Upper lobe of left lung (tissue), 6 donors: Measurements from ENCODE around the gene KRTAP10-5. TPM values are rescaled to one million over a fixed set of nuclear protein-coding genes. Genes with fewer than 3 reads are reported as not detected.
A peak's percentile ranks its signal among the peaks of the same experiment; 100 is the strongest.
"Not testable (repeated sequence)": the region's sequence is repeated elsewhere in the genome, so short reads cannot be mapped to it uniquely, and the experiment has no call there.

Experiments used
- ATAC-seq, 2 donors: fragments of 200-7000 bp; cut with Tn5 transposase; one replicate each; pipeline ENCODE4 v1.9.1; 2022; ENCODE audit warnings: mild to moderate bottlenecking in 2 of 2, moderate library complexity in 2 of 2; ENCODE audit not compliant: low FRiP score in 2 of 2
- DNase-seq, 2 donors: peaks; one replicate each; pipeline ENCODE4 v3.0.0-alpha.2; 2019 to 2020
- H3K27ac ChIP-seq, 4 donors: fragments of 200-600 bp; sonication (generic); one replicate each; pipeline ENCODE4 v1.5.1; 2016 to 2019
- H3K27me3 ChIP-seq, 4 donors: fragments of 200-600 bp; sonication (generic); one replicate each; pipeline ENCODE4 v1.5.1; 2017 to 2019
- H3K36me3 ChIP-seq, 4 donors: fragments of 200-600 bp; sonication (generic); one replicate each; pipeline ENCODE4 v1.5.1; 2016 to 2019
- H3K4me1 ChIP-seq, 4 donors: fragments of 200-600 bp; sonication (generic); one replicate each; pipeline ENCODE4 v1.5.1; 2018 to 2019
- H3K4me3 ChIP-seq, 4 donors: fragments of 200-600 bp; sonication (generic); one replicate each; pipeline ENCODE4 v1.5.1; 2017 to 2019; ENCODE audit warnings: mild to moderate bottlenecking in 2 of 4, moderate library complexity in 1 of 4
- H3K9me3 ChIP-seq, 4 donors: fragments of 200-600 bp; sonication (generic); one replicate each; pipeline ENCODE4 v1.5.1; 2018 to 2019
- EP300 ChIP-seq, 4 donors: sonication (generic); formaldehyde crosslinking; IDR thresholded peaks; one replicate each; pipeline ENCODE4 v1.5.1; 2017; ENCODE audit warnings: antibody characterized with exemption in 4 of 4, control low read depth in 2 of 4
- POLR2A ChIP-seq, 4 donors: fragments of 450-650 bp; IDR thresholded peaks; one replicate each; pipeline ENCODE4 v1.5.1; 2016 to 2017; ENCODE audit warnings: antibody characterized with exemption in 4 of 4, mild to moderate bottlenecking in 2 of 4
- POLR2AphosphoS5 ChIP-seq, 2 donors: sonication (generic); formaldehyde crosslinking; IDR thresholded peaks; one replicate each; pipeline ENCODE4 v1.5.1; 2017; ENCODE audit warnings: antibody characterized with exemption in 2 of 2
- WGBS, 2 donors: methylation state at CpG; one replicate each; pipeline ENCODE4 v1.1.5; 2017 to 2018; 5-methylcytosine and 5-hydroxymethylcytosine counted together
- total RNA-seq, 6 donors: library from RNA; depleted of rRNA in 4 of 6; stranded (reverse); fragments of >200 nt in 4 of 6; gene quantifications; one replicate each; pipeline versions ENCODE4 v1.1.0 to v1.2.1, GENCODE V29; 2016 to 2021
- TF ChIP-seq, protein P1 (sequence below), 6 experiments: fragments of 450-650 bp in 4 of 6; fragments of 200-600 bp in 2 of 6; sonication (generic) in 2 of 6; IDR thresholded peaks; one replicate each; pipeline ENCODE4 v1.5.1; 2016 to 2019; ENCODE audit warnings: antibody characterized with exemption in 6 of 6
- donor health status: DM: no; HTN: no; CAD: no; lungs with moderate emphysema.
- donor health status: DM: no; HTN: yes; CAD: no; lungs with severe emphysema.

The KRTAP10-5 gene
- total RNA-seq, 6 donors from 2014 or later: not detected

DNA sequence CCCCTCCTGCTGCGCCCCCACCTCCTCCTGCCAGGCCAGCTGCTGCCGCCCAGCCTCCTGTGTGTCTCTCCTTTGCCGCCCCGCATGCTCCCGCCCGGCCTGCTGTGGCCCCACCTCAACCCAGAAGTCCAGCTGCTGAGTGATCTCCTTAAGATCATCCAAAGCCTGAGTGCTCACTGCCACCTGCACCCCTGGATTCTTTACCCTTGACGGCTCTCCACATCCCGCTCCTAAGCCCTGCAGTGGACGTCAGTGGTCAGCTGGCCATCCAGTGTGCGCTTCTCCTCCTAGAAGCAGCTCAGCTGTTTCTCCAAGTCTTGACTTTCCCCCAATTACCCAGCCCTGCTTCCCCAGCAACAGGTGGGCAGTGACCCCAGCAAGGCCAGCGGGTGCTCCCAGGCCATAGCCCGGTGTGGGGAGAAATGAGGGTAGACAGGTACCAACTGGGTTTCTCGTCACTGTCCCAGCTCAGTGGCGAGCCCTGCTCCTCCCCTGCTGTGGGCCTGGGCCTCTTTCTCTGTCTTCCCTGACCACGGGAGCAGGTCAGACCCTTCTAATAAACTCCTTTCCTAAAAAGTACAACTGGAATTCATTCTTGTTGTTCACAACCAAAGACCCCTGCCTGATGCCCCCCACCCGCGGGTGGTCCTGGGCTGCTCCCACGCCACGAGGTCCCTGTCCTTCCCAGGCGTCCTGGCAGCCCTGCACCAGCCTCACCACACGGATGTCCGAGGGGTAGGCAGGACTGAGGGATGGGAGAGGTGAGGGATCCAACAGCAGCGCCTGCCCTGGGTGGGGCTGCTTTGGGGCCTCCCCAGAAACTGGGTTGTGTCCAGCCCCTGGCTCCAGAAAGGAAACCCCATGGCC is 21.4 kb upstream of the KRTAP10-5 start:
- Histone ChIP-seq H3K27me3 (no peaks in the 10 kb centered on the region), H3K4me1 (no peaks in the 10 kb centered on the region), H3K9me3 (no peaks in the 10 kb centered on the region), H3K4me3 (no peak overlapping the region), H3K27ac (no peak overlapping the region), H3K36me3 (no peaks in the 10 kb centered on the region)
- ATAC-seq: peak in 1 of 2 donors; percentile 63
- WGBS, 2 donors: 71 to 81% methylated on average over 20 to 23 of the region's 23 CpGs
- peak in 1 of 2 donors; percentile 56 for DNase-seq
- TF ChIP-seq POLR2A (IDR thresholded peaks at IDR 0.05) (no peak), POLR2AphosphoS5 (IDR thresholded peaks at IDR 0.05) (no peak), EP300 (IDR thresholded peaks at IDR 0.05) (no peak)
- TF ChIP-seq, protein P1, sequence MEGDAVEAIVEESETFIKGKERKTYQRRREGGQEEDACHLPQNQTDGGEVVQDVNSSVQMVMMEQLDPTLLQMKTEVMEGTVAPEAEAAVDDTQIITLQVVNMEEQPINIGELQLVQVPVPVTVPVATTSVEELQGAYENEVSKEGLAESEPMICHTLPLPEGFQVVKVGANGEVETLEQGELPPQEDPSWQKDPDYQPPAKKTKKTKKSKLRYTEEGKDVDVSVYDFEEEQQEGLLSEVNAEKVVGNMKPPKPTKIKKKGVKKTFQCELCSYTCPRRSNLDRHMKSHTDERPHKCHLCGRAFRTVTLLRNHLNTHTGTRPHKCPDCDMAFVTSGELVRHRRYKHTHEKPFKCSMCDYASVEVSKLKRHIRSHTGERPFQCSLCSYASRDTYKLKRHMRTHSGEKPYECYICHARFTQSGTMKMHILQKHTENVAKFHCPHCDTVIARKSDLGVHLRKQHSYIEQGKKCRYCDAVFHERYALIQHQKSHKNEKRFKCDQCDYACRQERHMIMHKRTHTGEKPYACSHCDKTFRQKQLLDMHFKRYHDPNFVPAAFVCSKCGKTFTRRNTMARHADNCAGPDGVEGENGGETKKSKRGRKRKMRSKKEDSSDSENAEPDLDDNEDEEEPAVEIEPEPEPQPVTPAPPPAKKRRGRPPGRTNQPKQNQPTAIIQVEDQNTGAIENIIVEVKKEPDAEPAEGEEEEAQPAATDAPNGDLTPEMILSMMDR (IDR thresholded peaks at IDR 0.05): no peak

DNA sequence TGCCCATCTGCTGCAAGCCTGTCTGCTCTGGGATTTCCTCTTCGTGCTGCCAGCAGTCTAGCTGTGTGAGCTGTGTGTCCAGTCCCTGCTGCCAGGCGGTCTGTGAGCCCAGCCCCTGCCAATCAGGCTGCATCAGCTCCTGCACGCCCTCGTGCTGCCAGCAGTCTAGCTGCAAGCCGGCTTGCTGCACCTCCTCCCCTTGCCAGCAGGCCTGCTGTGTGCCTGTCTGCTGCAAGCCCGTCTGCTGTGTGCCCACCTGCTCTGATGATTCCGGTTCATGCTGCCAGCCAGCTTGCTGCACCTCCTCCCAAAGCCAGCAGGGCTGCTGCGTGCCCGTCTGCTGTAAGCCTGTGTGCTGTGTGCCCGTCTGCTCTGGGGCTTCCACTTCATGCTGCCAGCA is 20.7 kb upstream of the KRTAP10-5 start:
- H3K27me3 ChIP-seq, H3K4me1 ChIP-seq, H3K27ac ChIP-seq, H3K4me3 ChIP-seq, ATAC-seq, H3K36me3 ChIP-seq, H3K9me3 ChIP-seq: not testable (repeated sequence)
- DNase-seq: peak in 1 of 2 donors; percentile 59
- 87% methylated on average over 7 of the region's 10 CpGs; no CpG with 5 or more reads in 1 of the 2 donors for WGBS, 2 donors

DNA sequence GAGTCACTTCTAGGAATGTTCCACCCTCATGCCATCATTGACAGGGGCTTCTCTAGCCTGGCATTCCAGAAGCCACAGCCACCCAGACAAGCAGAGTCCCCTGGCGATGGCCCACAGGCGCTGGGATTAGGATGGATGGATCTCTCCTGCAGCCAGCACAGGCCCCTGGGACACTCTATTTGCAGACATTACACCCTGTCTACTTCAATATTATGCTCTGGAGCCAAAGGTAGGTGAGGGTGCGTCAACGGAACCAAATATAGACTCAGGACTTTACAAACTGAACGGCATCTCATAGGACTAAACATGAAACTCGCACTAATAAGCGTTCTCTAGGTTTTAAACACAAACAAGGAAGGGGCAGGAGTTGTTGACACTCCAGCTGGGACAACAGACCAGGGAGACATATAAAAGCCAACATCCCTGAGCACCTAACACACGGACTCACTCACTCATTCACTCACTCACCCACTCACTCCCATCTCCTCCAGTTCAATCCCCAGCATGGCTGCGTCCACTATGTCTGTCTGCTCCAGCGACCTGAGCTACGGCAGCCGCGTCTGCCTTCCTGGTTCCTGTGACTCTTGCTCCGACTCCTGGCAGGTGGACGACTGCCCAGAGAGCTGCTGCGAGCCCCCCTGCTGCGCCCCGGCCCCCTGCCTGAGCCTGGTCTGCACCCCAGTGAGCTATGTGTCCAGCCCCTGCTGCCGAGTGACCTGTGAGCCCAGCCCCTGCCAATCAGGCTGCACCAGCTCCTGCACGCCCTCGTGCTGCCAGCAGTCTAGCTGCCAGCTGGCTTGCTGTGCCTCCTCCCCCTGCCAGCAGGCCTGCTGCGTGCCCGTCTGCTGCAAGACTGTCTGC is 19.9 kb upstream of the KRTAP10-5 start, which contains the start of gene KRTAP10-7:
Gene KRTAP10-7, plus strand, starts transcription at position 480 of the 861 bp plus-strand sequence. Its CDS starts 25 bp downstream, at position 505.
- not testable (repeated sequence) for H3K4me3 ChIP-seq, H3K27ac ChIP-seq, H3K36me3 ChIP-seq, H3K9me3 ChIP-seq, H3K27me3 ChIP-seq, H3K4me1 ChIP-seq, ATAC-seq
- peak in 1 of 2 donors; percentile 72 for DNase-seq
- WGBS, 2 donors: 73 to 75% methylated on average over 14 to 23 of the region's 23 CpGs

DNA sequence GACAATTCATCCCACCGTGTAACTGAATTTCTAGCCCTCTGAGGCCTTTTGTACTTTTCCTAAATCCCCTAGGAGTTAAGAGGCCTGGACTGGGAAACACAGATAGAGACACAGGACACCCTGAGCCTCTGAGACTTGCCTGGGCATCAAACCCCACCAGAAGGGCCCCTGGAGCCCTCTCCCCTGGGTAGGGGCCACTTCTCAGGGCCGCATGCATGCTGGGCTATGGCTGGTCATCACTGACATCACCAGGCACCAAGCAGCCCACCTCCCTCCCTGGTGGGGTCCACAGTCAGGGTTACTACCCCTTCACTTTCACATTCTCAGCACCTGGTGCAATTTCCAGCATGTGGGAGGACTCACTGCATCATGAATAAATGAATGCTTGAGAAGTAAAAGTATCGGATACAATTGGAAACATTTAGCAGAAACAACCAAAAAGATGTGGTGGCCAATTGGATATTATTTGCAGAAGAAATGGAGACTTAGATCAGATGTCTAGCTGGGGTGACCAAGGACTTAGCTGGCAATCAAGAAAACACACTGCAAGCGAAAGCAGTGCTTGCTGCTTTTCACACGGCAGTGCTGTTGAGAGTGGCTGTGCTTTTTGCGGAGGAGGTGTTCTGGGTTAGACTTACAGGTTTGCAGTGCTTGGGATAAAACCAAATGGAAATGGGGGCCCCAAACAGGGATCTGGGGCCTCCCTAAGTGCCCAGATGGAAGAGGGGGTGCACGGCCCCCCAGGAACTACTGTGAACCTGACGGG is 19.0 kb upstream of the KRTAP10-5 start:
- Histone ChIP-seq H3K36me3 (no peaks in the 10 kb centered on the region), H3K4me3 (no peak overlapping the region), H3K27me3 (no peaks in the 10 kb centered on the region), H3K27ac (no peak overlapping the region), H3K9me3 (no peaks in the 10 kb centered on the region), H3K4me1 (no peaks in the 10 kb centered on the region)
- DNase-seq (no peak), ATAC-seq (no peak)
- WGBS, 2 donors: 91 to 98% methylated on average over 6 to 8 of the region's 8 CpGs
- TF ChIP-seq EP300 (IDR thresholded peaks at IDR 0.05): no peak
- TF ChIP-seq POLR2AphosphoS5 (IDR thresholded peaks at IDR 0.05): no peak
- TF ChIP-seq, protein P1 (IDR thresholded peaks at IDR 0.05): no peak
- no peak for TF ChIP-seq POLR2A (IDR thresholded peaks at IDR 0.05)

DNA sequence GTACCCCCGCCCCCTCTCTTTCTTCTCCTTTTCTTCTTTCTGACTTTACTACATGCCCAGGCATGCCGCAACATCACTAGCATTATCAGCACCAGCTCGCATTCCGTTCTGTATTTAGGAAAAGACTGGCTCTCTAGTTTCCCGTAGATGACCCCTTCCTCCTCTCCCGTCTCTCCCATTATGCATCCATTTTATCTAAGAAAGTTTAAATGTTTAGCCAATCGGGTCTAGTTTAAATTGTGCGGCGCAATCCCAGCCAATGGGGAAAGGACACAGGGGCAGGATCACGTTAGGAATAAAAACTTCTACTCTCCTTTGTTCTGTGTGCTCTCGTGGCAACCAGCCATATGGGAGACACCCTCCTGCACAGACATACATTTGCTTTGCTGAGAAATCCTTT is 17.7 kb upstream of the KRTAP10-5 start:
- 79 to 81% methylated on average over 11 of the region's 11 CpGs for WGBS, 2 donors
- Histone ChIP-seq H3K9me3 (no peaks in the 10 kb centered on the region), H3K4me3 (no peak overlapping the region), H3K27me3 (no peaks in the 10 kb centered on the region), H3K36me3 (no peaks in the 10 kb centered on the region), H3K4me1 (no peaks in the 10 kb centered on the region), H3K27ac (no peak overlapping the region)
- DNase-seq (no peak), ATAC-seq (no peak)
- TF ChIP-seq POLR2A (IDR thresholded peaks at IDR 0.05) (no peak), EP300 (IDR thresholded peaks at IDR 0.05) (no peak), POLR2AphosphoS5 (IDR thresholded peaks at IDR 0.05) (no peak)
- TF ChIP-seq, protein P1 (IDR thresholded peaks at IDR 0.05): no peak
